GM10266 (cell line): ENCODE results near the gene VWC2L.

Source experiments
- DNase-seq: peaks from one replicate; pipeline ENCODE4 v3.0.0; 2012; ENCODE audit errors: extremely low spot score
- CTCF ChIP-seq: IDR thresholded peaks from 2 replicates; pipeline ENCODE4 v1.5.1; 2012; ENCODE audit warnings: mild to moderate bottlenecking, low read depth; ENCODE audit not compliant: control insufficient read depth, insufficient read depth; ENCODE audit errors: missing control alignments

Gene VWC2L

GRCh38 chr2:214410918-214411554, at the start of gene VWC2L:
Gene VWC2L (plus strand): TSS chr2:214411054. CDS start chr2:214414194, 3,140 bp downstream.
- DNase-seq = peak; percentile 24
- no peak for TF ChIP-seq CTCF

- DNase-seq = no peak
- no peak for TF ChIP-seq CTCF
Observed at GRCh38 chr2:214361116-214361515, 49.7 kb upstream of the VWC2L start.

GRCh38 chr2:214365549-214365948, 45.3 kb upstream of the VWC2L start:
- TF ChIP-seq CTCF = no peak
- DNase-seq = no peak

GRCh38 chr2:214367171-214367570, 43.7 kb upstream of the VWC2L start:
- DNase-seq = no peak
- TF ChIP-seq CTCF = no peak

GRCh38 chr2:214376618-214377285, 34.1 kb upstream of the VWC2L start:
- no peak for DNase-seq
- no peak for TF ChIP-seq CTCF

GRCh38 chr2:214377286-214377624, 33.6 kb upstream of the VWC2L start:
- TF ChIP-seq CTCF = no peak
- no peak for DNase-seq

- TF ChIP-seq CTCF = no peak
- no peak for DNase-seq
Observed at GRCh38 chr2:214378455-214379103, 32.3 kb upstream of the VWC2L start.
